Omental fat pad (tissue), 4 donors: ENCODE measurements around the gene HBG2. TPM values are rescaled to one million over a fixed set of nuclear protein-coding genes. Genes with fewer than 3 reads are reported as not detected.

ENCODE experiments used
- ATAC-seq: fragments of 150-250 bp; one replicate; pipeline ENCODE4 v1.9.1; 2016; ENCODE audit warnings: mild to moderate bottlenecking, moderate library complexity; ENCODE audit not compliant: low FRiP score
- DNase-seq: peaks from one replicate; pipeline ENCODE4 v3.0.0-alpha.2; 2019; ENCODE audit warnings: low spot score
- total RNA-seq, 4 donors: library from RNA; depleted of rRNA; stranded (reverse); fragments of >200 nt; gene quantifications; one replicate each; pipeline ENCODE4 v1.1.0, GENCODE V29; 2016
- TF ChIP-seq, protein P1 (sequence below), 3 donors: fragments of 450-650 bp; IDR thresholded peaks; one replicate each; pipeline ENCODE4 v1.5.1; 2016 to 2017; ENCODE audit warnings: antibody characterized with exemption in 3 of 3, mild to moderate bottlenecking in 3 of 3, moderate library complexity in 2 of 3

Gene HBG2
- total RNA-seq, 4 donors from 2014 or later = 2.1 TPM; not detected in 3

- TF ChIP-seq, protein P1, sequence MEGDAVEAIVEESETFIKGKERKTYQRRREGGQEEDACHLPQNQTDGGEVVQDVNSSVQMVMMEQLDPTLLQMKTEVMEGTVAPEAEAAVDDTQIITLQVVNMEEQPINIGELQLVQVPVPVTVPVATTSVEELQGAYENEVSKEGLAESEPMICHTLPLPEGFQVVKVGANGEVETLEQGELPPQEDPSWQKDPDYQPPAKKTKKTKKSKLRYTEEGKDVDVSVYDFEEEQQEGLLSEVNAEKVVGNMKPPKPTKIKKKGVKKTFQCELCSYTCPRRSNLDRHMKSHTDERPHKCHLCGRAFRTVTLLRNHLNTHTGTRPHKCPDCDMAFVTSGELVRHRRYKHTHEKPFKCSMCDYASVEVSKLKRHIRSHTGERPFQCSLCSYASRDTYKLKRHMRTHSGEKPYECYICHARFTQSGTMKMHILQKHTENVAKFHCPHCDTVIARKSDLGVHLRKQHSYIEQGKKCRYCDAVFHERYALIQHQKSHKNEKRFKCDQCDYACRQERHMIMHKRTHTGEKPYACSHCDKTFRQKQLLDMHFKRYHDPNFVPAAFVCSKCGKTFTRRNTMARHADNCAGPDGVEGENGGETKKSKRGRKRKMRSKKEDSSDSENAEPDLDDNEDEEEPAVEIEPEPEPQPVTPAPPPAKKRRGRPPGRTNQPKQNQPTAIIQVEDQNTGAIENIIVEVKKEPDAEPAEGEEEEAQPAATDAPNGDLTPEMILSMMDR (IDR thresholded peaks at IDR 0.05) = no peak
- no peak for DNase-seq
- no peak for ATAC-seq
Measured at GRCh38 chr11:5286901-5287300, 32.3 kb upstream of the HBG2 start.

DNA sequence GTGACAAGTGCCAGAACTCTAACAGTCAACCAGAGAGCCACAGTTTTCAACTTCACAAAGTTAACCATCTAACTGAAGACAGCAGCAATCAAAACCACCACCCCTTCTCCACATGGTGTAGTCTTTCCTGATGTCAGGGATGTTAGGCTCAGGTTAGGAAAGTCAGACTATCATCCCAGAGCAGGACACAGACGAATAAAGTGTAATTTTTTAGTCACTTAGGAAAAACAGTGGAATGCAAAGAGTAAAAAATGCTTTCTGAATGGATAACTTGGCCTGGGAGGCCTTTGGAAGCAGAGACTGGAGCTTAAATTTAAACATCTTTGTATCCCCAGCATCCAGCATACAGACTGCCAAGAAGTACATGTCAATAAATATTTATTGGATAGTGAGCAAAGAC is 31.8 kb upstream of the HBG2 start:
- no peak for ATAC-seq

DNA sequence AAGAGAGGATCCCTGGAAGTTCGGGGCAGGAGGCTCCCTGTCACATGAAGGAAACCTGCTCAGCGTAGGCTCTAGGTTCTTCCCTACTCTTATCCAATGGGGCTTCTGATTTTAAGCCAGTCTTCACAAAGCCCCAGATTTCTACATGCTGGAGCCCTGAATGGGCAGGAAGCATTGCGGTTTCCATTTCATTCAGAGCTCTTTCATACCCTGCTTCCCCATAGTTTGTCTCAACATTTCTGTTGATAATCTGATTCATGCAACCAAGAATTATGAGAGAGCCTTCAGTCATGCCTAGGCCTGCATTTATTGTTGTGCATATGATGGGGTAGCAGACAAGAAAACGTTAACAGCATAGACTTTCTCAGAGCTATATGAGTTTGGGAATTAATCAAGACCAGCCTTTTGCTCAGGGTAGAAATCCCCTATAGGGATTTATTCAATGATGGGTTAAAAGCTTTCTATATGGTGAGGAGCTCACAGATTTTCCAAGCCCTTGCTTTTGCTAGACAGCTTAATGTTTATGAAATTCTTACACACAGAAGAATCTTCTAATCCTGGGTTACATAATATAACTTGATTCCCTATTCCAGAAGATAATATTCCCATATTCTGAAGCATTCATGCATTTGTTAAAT is 31.2 kb upstream of the HBG2 start:
- ATAC-seq (no peak), DNase-seq (no peak)
- TF ChIP-seq, protein P1 (IDR thresholded peaks at IDR 0.05) = no peak

More for the DNA sequence above, 31.8 kb upstream of the HBG2 start:
- TF ChIP-seq, protein P1 (IDR thresholded peaks at IDR 0.05) = no peak
- DNase-seq = no peak

DNA sequence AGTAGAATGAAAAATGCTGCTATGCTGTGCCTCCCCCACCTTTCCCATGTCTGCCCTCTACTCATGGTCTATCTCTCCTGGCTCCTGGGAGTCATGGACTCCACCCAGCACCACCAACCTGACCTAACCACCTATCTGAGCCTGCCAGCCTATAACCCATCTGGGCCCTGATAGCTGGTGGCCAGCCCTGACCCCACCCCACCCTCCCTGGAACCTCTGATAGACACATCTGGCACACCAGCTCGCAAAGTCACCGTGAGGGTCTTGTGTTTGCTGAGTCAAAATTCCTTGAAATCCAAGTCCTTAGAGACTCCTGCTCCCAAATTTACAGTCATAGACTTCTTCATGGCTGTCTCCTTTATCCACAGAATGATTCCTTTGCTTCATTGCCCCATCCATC is 30.1 kb upstream of the HBG2 start:
- ATAC-seq (no peak), DNase-seq (no peak)
- TF ChIP-seq, protein P1 (IDR thresholded peaks at IDR 0.05) = no peak

- DNase-seq (no peak), ATAC-seq (no peak)
- TF ChIP-seq, protein P1 (IDR thresholded peaks at IDR 0.05) = no peak
Measured at GRCh38 chr11:5283882-5284281, 29.3 kb upstream of the HBG2 start.

DNA sequence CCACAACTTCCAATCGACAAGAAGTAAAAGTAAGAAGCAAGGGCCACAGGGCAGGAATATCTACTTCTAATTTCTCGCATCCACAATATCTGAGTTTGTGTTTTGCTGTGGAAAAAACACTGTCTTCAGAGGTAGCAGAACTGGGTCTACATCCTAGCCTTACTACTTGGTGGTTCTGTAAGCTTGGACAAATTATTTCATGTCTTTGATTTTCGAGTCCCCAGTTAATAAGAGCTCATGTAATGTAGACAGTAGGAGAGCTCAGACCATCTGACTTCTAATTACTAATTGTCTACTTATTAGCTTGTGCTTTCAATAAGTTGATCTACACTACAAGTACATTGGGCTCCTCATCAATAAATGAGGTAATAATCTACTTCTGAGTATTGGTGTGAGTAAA is 28.5 kb upstream of the HBG2 start:
- ATAC-seq = no peak
- no peak for DNase-seq
- TF ChIP-seq, protein P1 (IDR thresholded peaks at IDR 0.05) = no peak

DNA sequence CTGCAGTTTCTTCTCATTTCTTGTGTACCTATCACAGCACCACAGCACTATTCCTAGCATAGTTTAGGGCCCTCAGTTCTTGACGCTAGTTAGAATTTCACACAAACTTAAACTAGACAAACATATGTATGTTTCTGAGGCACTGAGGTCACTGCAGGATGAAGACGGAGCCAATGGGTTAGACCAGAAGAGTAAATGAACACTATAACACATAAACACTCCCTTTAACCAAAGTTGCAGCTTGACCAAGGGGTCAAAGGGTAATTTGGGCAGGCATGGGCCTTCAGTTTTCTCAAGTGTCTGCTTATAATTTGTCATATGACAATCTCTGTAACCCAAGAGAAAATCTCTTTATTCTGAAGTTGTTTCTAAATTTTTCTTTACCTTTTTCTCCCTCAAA is 28.0 kb upstream of the HBG2 start:
- ATAC-seq (no peak), DNase-seq (no peak)
- TF ChIP-seq, protein P1 (IDR thresholded peaks at IDR 0.05) = no peak
